NCI-H2196 (cell line): ENCODE results near the gene NHS.
A peak's percentile ranks its signal among the peaks of the same experiment; 100 is the strongest.

ENCODE experiments used
- DNase-seq: peaks from one replicate; lab custom pipeline; 2025; ENCODE audit not compliant: unreplicated experiment; lab: John Stamatoyannopoulos, UW

NHS gene

DNA sequence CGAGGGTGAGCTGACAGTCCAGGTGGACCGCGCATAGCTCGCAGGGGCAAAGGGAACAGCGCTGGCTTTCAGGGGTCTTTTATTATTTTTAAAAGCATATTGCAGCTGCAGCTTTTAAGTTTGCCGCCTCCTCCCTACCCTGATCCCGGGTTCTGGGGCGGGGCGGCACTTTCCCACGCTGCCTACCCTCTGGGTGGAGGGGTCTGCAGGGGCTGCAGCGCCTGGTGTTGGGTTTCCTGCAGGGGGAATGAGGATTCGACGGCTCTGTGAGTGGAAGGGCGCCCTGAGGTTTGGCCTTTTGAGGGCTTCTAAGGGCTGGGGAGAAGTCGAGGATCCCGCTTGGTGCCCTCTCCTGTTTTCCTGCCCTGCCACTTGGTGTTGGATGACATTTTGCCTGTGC, 281.6 kb downstream of the NHS start:
- DNase-seq, result no peak

DNA sequence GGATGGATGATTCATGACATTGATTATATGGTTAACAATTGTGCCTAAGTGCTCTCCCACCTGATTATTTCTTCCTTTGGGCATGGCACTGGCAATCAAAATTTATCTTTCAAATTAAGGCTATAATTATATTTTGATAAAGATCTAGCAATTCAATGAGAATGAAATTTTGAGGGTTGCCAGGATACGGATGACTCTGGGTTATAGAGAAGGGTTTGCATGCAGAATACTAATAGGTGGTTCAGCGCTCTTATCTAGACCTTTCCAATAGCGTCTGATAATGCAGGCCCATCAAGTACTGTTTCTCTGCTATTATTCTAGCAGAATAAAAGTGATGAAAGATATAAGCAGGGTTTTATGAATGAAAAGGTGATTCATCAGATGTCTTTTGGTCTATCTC, 287.4 kb downstream of the NHS start:
- DNase-seq, result no peak

DNA sequence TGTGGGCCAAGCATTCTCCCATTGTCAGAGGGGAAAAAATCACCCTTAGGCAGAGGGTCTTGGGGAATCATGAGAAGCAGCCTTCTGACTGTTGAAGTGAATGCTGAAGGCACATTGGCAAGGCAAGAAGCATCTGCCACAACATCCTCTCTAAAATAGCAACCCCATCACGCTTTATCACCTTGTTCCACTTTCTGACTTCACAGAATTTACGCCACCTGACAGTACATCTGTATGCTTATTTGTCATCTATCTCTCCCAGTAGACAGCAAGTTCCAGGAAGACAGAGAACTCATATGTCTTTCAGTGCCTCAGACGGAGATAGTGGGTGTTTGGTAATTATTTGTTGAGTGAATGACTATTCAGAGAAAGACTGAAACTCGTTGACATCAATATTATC, 293.9 kb downstream of the NHS start:
- DNase-seq, result no peak

DNA sequence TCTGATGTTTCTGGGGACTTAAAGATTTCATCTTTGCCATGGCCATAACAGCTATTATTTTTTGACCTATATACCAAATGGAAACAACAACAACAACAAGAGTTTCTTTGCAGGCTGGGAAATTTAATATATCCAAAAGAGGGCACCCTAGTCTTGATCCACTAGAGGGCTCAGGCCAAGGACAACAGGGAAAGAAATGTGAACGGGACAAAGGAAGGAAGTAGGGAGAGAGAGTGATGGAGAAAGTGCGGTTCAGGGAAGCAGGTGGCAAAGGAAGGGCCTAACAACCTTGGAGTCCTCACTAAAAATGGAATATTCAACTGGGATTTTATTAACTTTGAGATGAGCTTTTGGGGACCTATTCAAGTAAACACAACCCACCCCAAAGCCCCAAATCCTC, 294.5 kb downstream of the NHS start:
- DNase-seq, result no peak

DNA sequence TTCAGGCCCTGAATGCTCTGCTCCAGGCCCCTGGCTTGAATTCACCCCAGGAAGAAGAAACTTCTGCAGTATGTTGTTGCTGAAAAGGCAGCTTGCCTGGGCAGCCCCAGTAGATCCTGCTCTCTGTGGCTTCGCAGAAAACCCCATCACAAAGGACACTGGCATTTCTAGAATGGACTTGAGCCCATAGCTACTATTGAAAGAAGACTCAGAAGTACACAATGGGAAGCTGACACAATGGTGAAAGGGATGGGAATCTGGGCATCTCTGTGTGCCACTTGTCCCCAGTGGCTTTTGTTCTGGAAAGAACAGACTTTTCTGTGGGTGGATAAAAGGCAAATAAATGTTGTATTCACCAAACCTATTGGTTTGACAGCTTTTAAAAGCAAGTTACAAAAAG, 294.9 kb downstream of the NHS start:
- no peak for DNase-seq

DNA sequence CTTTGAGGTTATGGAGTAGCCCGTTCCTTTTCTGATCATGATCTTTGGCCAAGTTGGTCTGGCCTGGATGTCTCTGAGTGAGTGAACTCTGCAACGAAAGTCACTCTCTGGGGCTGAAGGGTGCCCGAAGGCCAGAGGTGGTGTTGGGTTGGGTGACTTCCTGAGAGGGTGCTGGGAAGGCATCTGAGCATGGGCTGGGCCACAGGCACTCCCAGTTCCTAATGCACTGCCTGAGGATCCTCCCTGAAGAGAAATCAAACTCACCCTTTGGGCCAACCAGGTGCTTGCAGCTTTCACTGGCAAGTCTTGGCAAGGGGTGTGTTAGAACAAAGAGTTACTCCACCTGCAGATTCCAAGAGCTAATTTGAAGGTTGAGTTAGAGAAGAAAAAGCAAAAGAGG, 295.9 kb downstream of the NHS start:
- no peak for DNase-seq

DNA sequence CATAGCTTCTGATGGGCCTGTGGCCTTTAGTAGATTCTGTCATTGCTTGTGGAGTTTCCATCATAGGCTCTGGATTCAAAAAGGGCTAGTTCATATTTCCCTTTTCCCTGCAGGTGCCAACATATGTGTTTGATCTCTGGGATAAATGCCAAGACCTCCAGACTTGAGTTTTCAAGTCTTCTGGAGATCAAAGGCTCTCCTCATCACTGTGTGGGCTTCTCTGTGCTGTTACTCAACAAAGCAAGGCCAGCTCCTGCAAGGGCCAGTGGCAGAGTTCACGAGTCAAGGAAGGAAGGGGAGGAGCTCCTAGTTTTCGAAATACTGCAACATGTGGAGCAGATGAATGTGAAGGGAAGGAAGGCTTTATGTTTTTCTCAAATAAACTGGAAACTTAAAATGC, 299.6 kb downstream of the NHS start:
- peak; percentile 2 for DNase-seq

DNA sequence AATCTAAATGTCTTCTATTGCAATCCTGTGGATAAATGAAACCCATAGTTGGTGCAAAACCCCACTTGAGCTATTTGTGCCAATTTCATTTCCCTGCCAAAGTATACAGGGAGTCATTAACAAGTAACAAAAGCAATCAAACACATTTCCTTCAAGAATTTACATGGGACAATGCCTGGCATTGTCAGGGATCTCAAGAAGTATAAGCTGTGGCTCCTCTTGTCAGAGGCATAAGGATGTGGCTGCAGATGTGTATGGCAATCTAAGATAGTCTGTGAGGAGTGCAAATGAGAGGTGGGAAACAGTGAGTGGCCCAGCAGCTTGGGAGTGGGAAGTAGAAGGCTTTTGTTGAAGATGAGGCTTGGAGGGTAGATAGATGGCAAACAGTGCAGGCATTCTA, 304.3 kb downstream of the NHS start:
- no peak for DNase-seq

DNA sequence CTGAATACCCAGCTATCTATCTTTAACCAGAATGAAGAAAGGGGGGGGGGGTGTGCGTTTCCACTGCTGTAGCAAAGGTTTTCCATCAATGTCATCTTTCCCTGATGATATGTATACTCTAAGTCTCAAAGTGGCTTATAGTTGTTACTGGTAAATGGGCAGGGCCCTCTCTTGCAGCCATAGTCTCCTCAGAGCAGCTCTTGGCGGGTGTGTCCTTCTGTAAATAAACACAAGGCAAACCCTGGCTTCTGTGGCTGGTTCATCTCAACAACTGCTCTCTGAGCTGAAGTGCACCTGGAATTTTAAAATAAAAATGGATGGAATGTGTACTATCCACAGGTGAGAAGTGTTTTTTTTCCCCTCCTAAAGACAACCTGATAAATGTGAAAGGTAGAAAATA, 304.8 kb downstream of the NHS start:
- DNase-seq, result no peak

DNA sequence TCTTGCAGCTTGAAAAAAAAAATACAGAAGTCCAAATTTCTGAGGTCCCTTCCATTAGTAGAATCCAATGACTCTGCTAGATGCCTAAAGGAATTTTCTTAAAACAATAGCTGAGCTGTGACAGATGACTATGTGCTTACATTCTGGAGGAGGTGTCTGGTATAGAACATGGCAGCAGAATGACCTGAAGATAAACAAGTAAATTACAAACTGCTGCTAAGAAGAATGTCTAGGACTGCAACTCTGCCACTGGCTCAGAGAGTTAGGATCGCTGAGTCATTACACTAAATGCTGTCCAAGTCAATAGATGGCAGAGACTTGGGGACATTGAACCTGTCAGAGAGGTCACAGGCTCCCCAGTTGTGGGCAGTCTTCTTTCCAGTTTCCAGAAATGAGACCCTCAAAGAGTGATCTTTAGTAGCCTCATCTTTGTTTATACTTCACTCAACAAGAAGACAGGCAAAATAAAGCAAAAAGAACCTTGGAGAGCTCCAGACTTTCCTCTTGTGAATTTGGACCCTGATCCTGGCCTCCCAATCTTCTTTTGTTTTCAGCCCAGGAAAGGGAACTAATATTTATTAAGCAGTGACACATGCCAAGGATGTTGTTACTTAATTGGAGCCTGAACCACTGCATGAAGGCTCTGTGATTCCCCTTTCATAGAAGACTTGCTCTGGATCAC, 305.9 kb downstream of the NHS start:
- DNase-seq, result no peak

DNA sequence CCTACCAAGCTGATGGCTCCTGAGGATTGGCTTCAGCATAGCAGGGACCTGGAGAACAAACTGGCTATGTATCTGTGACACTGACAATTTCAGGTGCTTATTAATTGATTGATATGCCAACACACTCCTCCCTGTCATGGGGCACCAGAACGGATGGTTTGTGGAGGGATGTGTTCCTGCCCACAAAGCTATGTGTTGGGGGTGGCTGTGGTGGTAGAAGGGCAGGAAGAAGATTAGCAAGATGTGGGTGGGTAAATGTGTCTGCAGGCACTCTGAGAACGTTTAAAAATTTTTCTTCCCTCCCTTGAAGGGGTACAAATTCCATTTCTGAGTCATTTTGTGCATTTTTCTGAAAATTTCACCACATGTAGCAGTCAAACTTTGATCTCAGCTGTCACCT, 307.3 kb downstream of the NHS start:
- no peak for DNase-seq

DNA sequence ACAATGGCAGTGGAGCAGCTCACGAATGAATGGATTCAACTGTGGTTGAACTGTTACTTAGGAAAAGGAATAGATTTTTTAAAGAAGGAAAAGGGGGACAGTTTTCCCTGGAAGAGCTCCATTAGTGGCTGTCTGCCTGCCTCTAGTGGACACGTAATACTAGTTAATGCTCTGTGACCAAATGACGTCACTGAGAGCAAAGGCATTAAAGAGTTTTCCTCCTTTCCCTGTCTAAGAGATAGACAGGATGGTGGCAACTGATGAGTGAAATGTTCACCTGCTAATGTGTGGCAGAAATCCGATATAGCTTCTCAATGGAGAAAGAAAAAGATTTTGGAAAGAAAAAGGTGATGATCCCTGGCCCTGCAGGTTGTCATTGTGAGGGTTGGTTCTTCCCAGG, 310.0 kb downstream of the NHS start:
- no peak for DNase-seq

DNA sequence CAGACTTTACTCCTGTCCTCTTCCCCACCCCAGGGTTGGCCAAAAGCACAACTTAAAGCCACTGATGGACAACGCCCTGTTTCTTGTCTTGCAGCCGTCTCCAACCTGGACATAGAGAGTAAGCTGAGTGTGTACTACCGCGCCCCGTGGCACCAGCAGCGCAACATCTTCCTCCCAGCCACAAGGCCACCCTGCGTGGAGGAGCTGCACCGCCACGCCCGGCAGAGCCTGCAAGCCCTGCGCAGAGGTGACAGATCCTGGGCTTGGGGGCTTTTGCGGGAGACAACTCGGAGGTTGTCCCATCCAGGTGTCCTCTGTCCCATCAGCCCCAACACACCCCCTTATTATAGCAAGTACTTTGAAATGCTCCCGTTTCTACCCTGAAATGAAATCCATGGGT, 312.6 kb downstream of the NHS start:
- DNase-seq, result no peak

DNA sequence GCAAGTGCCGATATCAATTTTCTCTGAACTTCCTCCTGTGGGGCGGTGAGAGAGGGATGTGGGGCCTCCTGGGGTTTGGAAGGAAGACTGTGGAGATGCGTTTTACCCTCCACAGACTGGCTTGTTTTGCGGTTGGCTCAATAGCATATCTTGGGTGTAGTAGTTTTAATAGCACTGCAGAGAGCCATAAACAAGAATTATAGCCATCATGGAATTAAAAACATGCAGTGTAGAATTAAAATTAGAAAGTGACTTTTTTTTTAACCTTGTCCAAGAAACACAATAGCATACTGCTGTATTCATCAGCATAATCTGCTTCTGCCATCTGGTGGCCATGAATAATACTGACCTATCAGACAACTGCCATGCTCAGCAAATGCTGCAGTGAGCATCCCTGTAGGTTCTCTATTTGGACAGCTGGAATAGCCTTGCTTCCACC, 315.0 kb downstream of the NHS start:
- DNase-seq, result peak; percentile 66

DNA sequence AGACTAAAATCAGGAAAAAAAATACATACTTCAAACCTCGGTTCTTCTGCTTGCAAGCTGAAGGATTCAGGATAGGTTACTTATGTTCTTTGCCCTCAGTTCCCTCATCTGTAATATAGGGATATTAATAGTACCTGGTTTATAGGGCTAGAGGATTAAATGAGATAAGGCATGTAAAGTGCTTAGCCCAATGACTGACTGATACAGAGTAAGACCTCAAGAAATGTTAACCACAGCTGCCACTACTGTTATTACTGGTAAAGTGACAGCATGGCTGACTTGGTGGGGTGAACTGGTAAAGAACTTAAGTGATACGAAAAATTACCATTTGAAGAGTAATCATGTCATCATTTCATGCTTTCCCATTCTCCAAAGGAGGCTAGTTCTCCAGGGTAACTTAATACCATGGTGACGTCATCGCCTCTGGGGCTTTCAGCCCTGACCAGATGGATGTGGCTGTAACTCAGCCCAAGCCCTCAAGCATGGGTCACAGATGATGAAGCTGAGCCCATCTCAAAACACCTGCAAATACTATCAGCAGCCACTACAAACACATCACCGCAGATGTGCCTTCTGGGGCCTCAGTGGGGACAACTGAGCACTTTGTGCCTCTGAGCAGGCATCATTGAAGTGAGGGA, 317.8 kb downstream of the NHS start:
- peak; percentile 57 for DNase-seq

DNA sequence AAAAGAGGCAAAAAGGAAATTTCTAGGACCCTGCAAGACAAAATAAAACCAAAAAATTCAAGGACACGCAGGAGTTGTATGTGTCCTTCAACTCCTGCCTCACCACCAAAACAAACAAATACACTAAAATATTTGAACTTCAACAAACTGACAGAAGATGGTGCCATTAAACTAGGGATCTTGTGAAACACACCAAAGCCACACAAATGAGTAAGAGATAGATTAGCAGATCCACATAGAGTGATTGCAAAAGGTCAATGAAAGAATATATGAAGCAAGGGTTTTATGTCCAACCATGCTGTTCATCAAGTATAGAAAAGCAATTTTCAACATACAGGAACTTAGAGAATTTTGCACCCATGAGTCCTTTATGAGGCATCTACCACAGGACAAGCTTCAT, 322.2 kb downstream of the NHS start:
- no peak for DNase-seq

DNA sequence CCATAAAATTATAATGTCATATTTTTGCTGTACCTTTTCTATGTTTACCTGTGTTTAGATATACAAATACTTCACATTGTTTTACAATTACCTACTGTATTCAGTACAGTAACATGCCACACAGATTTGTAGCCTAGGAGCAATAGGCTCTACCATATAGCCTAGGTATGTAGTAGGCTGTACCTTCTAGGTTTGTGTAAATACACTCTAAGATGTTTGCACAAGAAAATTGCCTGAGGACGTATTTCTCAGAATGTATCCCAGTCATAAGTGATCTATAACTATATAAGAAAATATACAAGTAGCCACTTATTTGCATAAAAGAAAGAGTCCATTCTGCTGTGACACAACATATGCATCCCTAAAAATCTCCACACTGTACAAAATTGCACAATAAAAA, 326.0 kb downstream of the NHS start:
- no peak for DNase-seq

DNA sequence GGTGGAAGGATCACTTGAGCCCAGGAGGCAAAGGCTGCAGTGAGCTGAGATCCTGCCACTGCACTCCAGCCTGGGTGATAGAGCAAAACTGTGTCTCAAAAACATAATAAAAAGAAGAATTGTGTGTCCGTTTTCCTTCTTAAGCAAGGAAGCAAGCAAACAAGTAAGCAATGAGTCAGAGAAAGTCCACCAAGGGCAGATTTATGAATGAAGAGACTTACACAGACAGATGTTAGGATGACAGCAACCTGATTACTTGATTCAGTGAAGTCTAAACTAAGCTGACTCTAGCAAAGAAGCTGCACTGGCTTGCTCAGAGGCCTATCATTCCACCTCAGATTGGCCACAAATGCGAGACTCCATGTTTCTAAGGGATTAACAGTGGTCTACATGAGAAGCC, 328.2 kb downstream of the NHS start:
- DNase-seq, result no peak

DNA sequence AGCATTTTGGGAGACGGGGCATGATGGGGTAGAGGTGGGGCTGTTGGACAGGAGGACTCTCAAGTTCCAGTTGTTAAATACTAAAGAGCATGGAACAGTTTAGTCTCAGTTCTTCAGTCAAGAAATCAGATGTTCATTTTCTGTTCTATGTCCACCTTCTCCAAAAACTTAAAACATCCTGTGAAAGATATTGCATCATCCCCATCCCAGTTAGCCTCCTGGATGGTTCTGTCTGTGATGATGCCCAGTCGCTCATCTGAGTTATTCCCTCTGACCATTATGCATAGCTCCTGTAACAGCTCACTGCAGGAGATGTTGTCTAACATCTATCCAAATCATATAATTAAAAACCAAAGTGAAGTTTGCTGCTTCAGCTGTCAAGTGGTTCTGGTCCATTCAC, 330.2 kb downstream of the NHS start:
- no peak for DNase-seq

DNA sequence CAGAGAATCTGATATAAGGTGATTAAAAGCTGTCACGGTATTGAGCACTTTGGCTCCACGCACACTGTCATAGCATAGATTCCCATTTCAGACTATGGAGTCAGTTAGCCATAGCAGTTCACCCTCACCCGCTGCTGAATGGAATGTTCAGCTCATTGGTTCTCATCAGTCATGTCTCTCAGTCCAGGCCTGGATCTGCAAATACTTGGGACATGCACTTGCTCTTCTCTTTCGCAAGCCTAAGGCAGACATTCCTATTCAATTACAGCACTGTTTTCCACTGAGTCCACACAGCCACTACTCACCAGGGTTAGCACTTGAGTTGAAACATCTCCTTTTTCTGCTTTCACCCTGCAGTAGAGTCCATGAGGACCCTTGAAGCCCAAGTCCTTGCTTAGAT, 331.7 kb downstream of the NHS start:
- DNase-seq, result no peak

DNA sequence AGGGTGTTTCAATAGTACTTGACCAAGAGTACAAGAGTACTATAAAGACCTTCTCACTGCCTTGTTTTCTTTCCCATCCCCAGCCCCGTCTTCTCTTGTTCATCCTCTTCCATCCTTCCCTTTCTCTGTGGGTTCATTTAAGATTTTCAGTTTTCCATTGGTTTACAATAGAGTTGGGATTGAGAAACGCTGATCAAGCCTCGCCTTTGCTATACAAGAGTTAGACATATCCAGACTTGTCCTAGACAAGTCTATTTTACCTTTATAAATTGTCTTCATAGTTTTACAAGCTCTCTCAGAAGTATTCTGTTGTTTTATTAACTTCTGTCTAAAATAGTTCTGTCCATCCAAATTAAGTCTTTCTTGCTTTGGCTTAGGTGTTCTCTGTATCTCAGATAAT, 332.7 kb downstream of the NHS start:
- DNase-seq, result no peak

DNA sequence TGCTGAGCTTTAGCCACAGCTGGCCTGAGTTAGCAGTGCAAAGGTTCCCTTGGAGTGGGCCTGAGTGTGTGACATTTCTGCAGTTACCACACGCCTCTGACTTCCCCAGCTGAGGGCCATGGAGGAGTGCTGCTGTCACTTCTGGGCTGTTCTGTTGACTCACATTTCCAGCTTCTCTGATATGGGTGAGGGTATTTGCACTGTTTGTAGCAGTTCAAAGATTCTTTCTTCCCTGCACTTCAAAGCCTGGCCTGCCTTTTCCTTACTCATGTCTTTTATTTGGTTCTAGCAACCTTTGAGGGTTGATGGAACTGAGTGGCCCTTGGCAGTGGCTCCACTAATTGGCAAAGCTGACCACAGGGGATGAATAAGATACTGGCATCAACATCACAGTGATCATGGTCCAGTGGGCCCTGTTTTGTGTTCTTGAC, 335.9 kb downstream of the NHS start:
- no peak for DNase-seq

DNA sequence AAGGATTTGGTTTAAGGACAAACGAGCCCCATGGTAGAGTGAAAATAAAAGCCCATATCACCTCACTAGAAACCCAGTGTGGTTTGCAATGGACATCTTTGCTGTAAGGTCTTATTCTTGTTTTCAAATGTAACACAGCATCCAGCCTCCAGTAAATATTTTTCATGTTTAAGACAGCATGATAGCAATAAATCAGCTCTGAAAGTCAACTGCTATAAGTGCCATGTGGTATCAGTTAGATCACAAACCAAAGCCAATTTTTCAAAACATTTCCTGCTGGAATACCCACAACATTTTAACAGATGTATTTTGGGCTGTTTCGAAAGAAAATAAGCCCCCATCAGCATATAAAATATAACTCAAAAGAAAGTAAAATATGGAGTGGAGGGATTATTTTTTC, 338.3 kb downstream of the NHS start:
- no peak for DNase-seq
